Stimulated activated CD4-positive, alpha-beta T cell treated with anti-CD3 and anti-CD28 coated beads, Interleukin-12 subunit alpha, Interleukin-12 subunit beta, amount 100 ng/mL, for 24 hours (primary cell): ENCODE data around the gene PRUNE2.

ENCODE experiments used
- DNase-seq, 2 experiments: peaks; one replicate each; pipeline ENCODE4 v3.0.0-alpha.2; 2020; ENCODE audit warnings: low read depth in 2 of 2

PRUNE2 gene

GRCh38 chr9:76575761-76576160, 330.2 kb downstream of the PRUNE2 start:
- DNase-seq = no peak

GRCh38 chr9:76573905-76574760, 331.8 kb downstream of the PRUNE2 start:
- DNase-seq = no peak

DNA sequence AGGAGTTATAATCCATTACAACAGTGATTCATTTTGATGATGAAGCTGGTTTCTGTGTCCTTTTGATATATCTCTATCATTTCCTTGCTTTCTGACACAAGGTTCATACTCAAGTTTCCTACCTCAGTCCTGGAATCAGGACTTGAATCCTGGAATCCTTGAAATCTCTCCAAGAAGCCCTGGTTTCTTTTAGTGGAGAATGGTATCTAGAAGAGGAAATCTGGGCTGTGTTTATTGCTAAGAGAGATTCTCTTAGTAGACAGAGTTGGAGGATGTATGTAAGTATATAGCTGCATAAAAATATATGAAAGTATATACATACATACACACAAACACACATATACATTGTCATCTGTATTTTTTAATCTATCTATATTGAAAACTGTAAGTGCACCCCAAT, 332.5 kb downstream of the PRUNE2 start:
- DNase-seq = no peak

DNA sequence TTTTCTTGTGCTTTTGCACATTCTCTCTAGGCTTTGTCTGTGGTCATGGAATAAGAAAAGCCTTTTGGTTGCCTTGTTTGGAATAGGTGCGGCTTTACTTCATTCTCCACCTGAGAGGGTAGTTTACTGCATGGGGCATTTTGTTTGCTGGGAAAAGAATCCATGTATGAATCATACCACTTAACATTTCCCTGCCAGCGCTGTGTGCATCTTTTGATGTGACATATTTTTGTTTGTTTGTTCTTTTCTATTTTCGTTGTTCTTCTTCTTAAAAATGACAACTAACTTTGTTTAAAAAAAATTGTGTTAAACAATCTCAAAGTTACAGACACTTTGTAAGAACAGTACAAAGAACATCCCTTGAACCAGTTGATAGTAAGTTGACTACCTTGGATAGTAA, 333.8 kb downstream of the PRUNE2 start:
- no peak for DNase-seq

- DNase-seq = no peak
These were observed 334.2 kb downstream of the PRUNE2 start for GRCh38 chr9:76571743-76572146.

- DNase-seq = no peak
These were observed 334.6 kb downstream of the PRUNE2 start for GRCh38 chr9:76571288-76571687.

- DNase-seq = no peak
These were observed 335.1 kb downstream of the PRUNE2 start for GRCh38 chr9:76570826-76571225.

- DNase-seq = no peak
These were observed 338.8 kb downstream of the PRUNE2 start for GRCh38 chr9:76567086-76567485.

DNA sequence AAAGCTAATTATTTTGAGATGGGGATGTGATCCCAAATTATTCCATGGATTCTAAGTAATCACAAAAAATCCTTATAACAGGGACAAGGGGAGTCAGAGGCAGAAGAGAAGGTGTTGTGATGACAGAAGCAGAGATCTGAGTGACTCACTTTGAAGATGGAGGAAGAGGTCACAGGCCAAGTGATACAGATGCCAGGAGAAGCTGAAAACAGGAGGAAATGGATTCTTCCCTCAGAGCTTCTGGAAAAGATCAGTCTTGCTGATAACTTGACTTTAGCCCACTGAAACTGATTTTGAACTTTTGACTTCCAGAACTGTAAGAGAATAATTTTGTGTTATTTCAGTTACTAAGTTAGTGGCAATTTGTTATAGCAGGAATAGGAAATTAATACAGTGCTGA, 341.6 kb downstream of the PRUNE2 start:
- DNase-seq = no peak

- DNase-seq = no peak
These were observed 343.4 kb downstream of the PRUNE2 start for GRCh38 chr9:76562511-76562911.

DNA sequence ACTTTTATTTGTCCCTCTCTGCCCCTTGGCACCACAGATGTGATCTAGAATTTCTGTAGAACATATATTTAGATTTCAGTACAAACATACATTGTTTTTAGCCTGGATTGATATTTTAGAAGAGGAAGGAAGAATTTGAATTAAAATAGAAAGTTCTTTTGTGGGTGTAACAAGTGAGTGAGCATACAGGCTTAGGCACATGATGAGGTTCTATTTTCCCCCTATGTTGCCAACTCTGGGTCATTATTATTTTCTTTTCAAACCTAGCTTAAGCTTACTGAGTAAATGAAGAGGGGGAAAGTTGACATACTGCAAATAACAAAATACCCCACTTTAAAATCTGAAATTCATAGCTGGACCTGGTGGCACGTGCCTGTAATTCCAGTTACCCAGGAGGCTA, 344.0 kb downstream of the PRUNE2 start:
- DNase-seq = no peak
